Activated CD4-positive, alpha-beta T cell treated with anti-CD3 and anti-CD28 coated beads, Interleukin-2, Interleukin-4, amounts not matched to agents 100 ng/mL and 50 ng/mL, durations not matched to agents 16 hours and 8 hours (primary cell): ENCODE data around the gene HELZ.

Experiments
- DNase-seq: peaks from one replicate; pipeline ENCODE4 v3.0.0-alpha.2; 2020; ENCODE audit warnings: low spot score

Gene HELZ

DNA sequence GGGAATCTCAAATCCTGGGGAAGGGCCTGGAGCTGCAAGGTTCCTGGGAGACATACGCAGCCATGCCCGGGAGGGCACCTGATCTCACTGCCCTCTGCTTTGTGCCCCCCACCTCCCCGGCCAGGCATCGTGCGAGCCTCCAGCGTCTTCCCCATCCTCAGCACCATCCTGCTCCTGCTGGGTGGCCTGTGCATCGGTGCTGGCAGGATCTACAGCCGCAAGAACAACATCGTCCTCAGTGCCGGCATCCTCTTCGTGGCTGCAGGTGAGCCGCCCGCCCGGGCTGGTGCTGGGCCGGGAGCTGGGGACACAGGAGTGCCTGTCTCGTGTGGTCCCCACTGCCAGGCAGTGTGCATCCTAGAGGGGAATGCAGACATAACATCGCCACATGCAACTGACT is 220.3 kb downstream of the HELZ start:
- no peak for DNase-seq

DNA sequence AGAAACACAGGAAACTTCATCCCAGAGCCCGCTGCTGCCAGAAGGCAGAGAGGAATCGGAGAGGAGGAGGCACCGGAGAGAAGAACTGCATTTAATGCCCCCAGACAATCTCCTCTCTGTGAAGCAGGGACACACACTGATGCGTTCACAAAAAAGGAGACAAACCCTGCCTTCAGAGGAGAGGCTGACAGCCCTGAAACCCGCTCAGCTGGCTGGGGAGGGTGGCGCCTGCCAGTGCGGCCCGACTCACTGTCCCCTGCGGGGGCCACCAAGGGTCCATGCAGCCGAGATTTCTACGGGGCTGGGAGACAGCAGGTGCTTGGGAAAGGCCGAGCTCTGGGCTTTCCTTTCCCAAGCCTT is 222.6 kb downstream of the HELZ start:
- DNase-seq: no peak

DNA sequence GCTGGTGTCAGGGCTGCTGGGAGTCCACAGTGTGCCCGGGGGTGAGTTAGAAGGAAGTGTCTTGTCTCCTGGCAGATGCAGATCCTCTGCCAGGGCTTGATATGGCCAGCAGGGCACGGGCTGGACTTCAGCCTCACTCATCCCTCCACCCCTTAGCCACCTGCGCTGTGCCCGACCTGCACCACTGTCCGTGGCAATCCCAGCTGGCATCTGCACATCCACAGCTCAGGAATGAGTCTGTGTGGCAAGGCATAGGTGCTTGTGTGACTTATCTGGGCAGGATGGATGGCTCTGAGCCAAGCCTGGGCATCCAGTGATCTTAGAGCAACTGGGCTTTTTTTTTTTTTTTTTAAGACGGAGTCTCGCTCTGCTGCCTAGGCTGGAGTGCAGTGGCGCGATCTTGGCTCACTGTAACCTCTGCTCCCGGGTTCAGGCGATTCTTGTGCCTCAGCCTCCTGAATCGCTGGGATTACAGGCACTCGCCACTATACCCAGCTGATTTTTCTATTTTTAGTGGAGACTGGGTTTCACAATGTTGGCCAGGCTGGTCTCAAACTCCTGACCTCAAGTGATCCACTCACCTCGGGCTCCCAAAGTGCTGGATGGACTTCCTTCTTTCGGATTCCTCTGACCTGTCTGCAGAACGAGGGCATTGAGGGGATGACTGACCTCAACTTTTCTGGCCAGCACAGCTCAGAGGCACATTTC is 223.1 kb downstream of the HELZ start:
- DNase-seq: no peak

DNA sequence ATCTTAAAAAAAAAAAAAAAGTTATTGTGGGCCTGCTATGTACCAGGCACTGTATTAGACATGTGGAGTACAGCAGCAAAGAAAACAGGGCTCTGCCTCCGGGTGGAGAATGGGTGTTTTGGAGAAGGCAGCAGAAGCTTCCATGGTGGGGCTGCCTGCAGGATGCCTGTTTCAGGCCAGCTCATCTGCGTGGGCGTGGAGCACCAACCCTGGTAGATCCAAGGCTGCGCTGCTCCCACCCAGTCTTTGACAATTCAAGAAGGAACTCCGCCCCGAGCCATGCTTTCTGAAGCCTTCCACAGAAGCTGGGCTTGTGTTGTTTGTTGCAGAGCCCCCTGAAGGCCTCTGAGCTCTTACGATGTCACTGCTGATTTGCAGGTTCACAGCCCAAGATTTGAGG is 223.8 kb downstream of the HELZ start:
- no peak for DNase-seq
